ENCODE measurements around the gene SPATA6L. TPM values are rescaled to one million over a fixed set of nuclear protein-coding genes. Genes with fewer than 3 reads are reported as not detected.

SPATA6L gene
- total and polyA plus RNA-seq, 9 of the 15 experiments (the other 6 are each of a cell fraction or from before 2014, with no cell fraction given) = 0.03 to 1.00 (median 0.08) TPM; not detected in 4

- TF ChIP-seq, protein P1, sequence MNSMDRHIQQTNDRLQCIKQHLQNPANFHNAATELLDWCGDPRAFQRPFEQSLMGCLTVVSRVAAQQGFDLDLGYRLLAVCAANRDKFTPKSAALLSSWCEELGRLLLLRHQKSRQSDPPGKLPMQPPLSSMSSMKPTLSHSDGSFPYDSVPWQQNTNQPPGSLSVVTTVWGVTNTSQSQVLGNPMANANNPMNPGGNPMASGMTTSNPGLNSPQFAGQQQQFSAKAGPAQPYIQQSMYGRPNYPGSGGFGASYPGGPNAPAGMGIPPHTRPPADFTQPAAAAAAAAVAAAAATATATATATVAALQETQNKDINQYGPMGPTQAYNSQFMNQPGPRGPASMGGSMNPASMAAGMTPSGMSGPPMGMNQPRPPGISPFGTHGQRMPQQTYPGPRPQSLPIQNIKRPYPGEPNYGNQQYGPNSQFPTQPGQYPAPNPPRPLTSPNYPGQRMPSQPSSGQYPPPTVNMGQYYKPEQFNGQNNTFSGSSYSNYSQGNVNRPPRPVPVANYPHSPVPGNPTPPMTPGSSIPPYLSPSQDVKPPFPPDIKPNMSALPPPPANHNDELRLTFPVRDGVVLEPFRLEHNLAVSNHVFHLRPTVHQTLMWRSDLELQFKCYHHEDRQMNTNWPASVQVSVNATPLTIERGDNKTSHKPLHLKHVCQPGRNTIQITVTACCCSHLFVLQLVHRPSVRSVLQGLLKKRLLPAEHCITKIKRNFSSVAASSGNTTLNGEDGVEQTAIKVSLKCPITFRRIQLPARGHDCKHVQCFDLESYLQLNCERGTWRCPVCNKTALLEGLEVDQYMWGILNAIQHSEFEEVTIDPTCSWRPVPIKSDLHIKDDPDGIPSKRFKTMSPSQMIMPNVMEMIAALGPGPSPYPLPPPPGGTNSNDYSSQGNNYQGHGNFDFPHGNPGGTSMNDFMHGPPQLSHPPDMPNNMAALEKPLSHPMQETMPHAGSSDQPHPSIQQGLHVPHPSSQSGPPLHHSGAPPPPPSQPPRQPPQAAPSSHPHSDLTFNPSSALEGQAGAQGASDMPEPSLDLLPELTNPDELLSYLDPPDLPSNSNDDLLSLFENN (IDR thresholded peaks at IDR 0.05; ENCODE audit: low read depth in 2 of 2, low read length in 2 of 2) = no peak
- TF ChIP-seq ZNF766 (CRISPR knock-in tag; conservative IDR thresholded peaks at IDR 0.05) (no peak), CTCFL (IDR thresholded peaks at IDR 0.05; ENCODE audit: borderline replicate concordance, insufficient read depth, low read depth, low read length, poor library complexity, severe bottlenecking) (peak; percentile 53), PRPF4 (IDR thresholded peaks at IDR 0.05; ENCODE audit: insufficient read depth, low read depth, low read length, poor library complexity, severe bottlenecking) (no peak), COPS2 (conservative IDR thresholded peaks at IDR 0.05) (no peak), ZNF668 (CRISPR knock-in tag; IDR thresholded peaks at IDR 0.05) (no peak), MNT (conservative IDR thresholded peaks at IDR 0.05) (peak in 1 of 2 experiments; percentile 46; a peak in 1 of 4 replicates), ZNF707 (CRISPR knock-in tag; conservative IDR thresholded peaks at IDR 0.05) (no peak), STAT5A (IDR thresholded peaks at IDR 0.05; ENCODE audit: borderline replicate concordance, low read length) (no peak), RB1 (IDR thresholded peaks at IDR 0.05; ENCODE audit: low read depth) (peak; percentile 62; the same call in 1 of the 2 replicates), HNRNPL (IDR thresholded peaks at IDR 0.05; ENCODE audit: low read depth, low read length) (0 out of 2 replicates have a peak, but pooled peaks have one; percentile 51), PREB (CRISPR knock-in tag; IDR thresholded peaks at IDR 0.05) (no peak), SIN3A (IDR thresholded peaks at IDR 0.05; ENCODE audit: borderline replicate concordance in 2 of 2, control insufficient read depth in 1 of 2, low read depth in 2 of 2, low read length in 2 of 2) (peak; percentile 23 to 68; a peak in 1 of 4 replicates)
- TF ChIP-seq, protein P2, sequence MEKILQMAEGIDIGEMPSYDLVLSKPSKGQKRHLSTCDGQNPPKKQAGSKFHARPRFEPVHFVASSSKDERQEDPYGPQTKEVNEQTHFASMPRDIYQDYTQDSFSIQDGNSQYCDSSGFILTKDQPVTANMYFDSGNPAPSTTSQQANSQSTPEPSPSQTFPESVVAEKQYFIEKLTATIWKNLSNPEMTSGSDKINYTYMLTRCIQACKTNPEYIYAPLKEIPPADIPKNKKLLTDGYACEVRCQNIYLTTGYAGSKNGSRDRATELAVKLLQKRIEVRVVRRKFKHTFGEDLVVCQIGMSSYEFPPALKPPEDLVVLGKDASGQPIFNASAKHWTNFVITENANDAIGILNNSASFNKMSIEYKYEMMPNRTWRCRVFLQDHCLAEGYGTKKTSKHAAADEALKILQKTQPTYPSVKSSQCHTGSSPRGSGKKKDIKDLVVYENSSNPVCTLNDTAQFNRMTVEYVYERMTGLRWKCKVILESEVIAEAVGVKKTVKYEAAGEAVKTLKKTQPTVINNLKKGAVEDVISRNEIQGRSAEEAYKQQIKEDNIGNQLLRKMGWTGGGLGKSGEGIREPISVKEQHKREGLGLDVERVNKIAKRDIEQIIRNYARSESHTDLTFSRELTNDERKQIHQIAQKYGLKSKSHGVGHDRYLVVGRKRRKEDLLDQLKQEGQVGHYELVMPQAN (IDR thresholded peaks at IDR 0.05; ENCODE audit: borderline replicate concordance) = no peak
Observed at GRCh38 chr9:4662108-4662988, 3.9 kb downstream of the SPATA6L start, which contains the start of gene PLPP6 (continued).

Measured in K562 (cell line).